Cardiac muscle cell (in vitro differentiated cells and primary cell): ENCODE results near the gene HAT1. TPM values are rescaled to one million over a fixed set of nuclear protein-coding genes. Genes with fewer than 3 reads are reported as not detected.

Experiments
- DNase-seq, 2 donors: peaks; one replicate each; pipeline versions ENCODE4 v3.0.0 to v3.0.0-alpha.2; 2010 to 2017; ENCODE audit warnings: low read depth in 1 of 2, low spot score in 1 of 2
- H3K27ac ChIP-seq: fragments of 200-600 bp; sonication (generic); 2 replicates; pipeline ENCODE4 v1.5.1; 2016
- H3K27me3 ChIP-seq: fragments of 200-600 bp; sonication (generic); 2 replicates; pipeline ENCODE4 v1.6.0; 2016; ENCODE audit warnings: control low read depth
- H3K36me3 ChIP-seq: fragments of 200-600 bp; sonication (generic); 2 replicates; pipeline ENCODE4 v1.5.1; 2016; ENCODE audit warnings: control low read depth
- H3K4me1 ChIP-seq: fragments of 200-600 bp; sonication (generic); 2 replicates; pipeline ENCODE4 v1.8.1; 2017; ENCODE audit warnings: low read depth, mild to moderate bottlenecking, mixed run types
- H3K4me3 ChIP-seq: fragments of 200-600 bp; sonication (generic); 2 replicates; pipeline ENCODE4 v1.5.1; 2016; ENCODE audit warnings: mild to moderate bottlenecking
- H3K9me3 ChIP-seq: fragments of 200-600 bp; sonication (generic); 2 replicates; pipeline ENCODE4 v1.5.1; 2017; ENCODE audit warnings: low read depth, mild to moderate bottlenecking, control low read depth
- CTCF ChIP-seq: IDR thresholded peaks from 2 replicates; pipeline ENCODE4 v1.5.1; 2012; ENCODE audit warnings: low read depth, mild to moderate bottlenecking, low read length
- polyA plus RNA-seq: library from polyadenylated mRNA; unstranded; fragments of >200 nt; fragmentation: Nextera tagmentation; extraction: Ambion mirVana; gene quantifications from 2 replicates; pipeline ENCODE4 v1.2.1, GENCODE V29; 2016
- total RNA-seq: library from RNA; depleted of rRNA; stranded (reverse); fragments of >200 nt; gene quantifications from 2 replicates; pipeline ENCODE4 v1.2.3, GENCODE V29; 2016

Gene HAT1
- total and polyA plus RNA-seq, 2 experiments from 2014 or later: 30.7 to 84.0 TPM

- Histone ChIP-seq H3K36me3 (no peaks in the 10 kb centered on the region), H3K4me1 (peaks cover 3% of the 10 kb centered on the region), H3K27me3 (no peaks in the 10 kb centered on the region), H3K27ac (peak overlapping the region; percentile 38), H3K9me3 (no peaks in the 10 kb centered on the region), H3K4me3 (no peak overlapping the region)
- TF ChIP-seq CTCF: no peak
- DNase-seq: no peak
Observed at GRCh38 chr2:171939058-171939742, 16.9 kb downstream of the HAT1 start.

GRCh38 chr2:171939743-171940071 lies 17.4 kb downstream of the HAT1 start:
- Histone ChIP-seq H3K27ac (peak overlapping the region; percentile 38), H3K4me3 (no peak overlapping the region), H3K4me1 (peaks cover 3% of the 10 kb centered on the region), H3K27me3 (no peaks in the 10 kb centered on the region), H3K36me3 (no peaks in the 10 kb centered on the region), H3K9me3 (no peaks in the 10 kb centered on the region)
- no peak for DNase-seq
- TF ChIP-seq CTCF: no peak

GRCh38 chr2:171941316-171941699 lies 19.0 kb downstream of the HAT1 start:
- Histone ChIP-seq H3K36me3 (no peaks in the 10 kb centered on the region), H3K9me3 (no peaks in the 10 kb centered on the region), H3K27me3 (no peaks in the 10 kb centered on the region), H3K4me3 (no peak overlapping the region), H3K4me1 (no peaks in the 10 kb centered on the region), H3K27ac (no peak overlapping the region)
- TF ChIP-seq CTCF: no peak
- no peak for DNase-seq

- DNase-seq: no peak
- TF ChIP-seq CTCF: no peak
- no peaks in the 10 kb centered on the region for H3K4me1 ChIP-seq
- no peaks in the 10 kb centered on the region for H3K9me3 ChIP-seq
- H3K4me3 ChIP-seq: no peak overlapping the region
- H3K27ac ChIP-seq: no peak overlapping the region
- H3K36me3 ChIP-seq: no peaks in the 10 kb centered on the region
- H3K27me3 ChIP-seq: no peaks in the 10 kb centered on the region
Observed at GRCh38 chr2:171943869-171944268, 21.6 kb downstream of the HAT1 start.

- H3K9me3 ChIP-seq: no peaks in the 10 kb centered on the region
- H3K27ac ChIP-seq: no peak overlapping the region
- H3K36me3 ChIP-seq: no peaks in the 10 kb centered on the region
- no peak for TF ChIP-seq CTCF
- no peak overlapping the region for H3K4me3 ChIP-seq
- H3K4me1 ChIP-seq: no peaks in the 10 kb centered on the region
- DNase-seq: no peak
- no peaks in the 10 kb centered on the region for H3K27me3 ChIP-seq
Observed at GRCh38 chr2:171952276-171952675, 30.0 kb downstream of the HAT1 start.
